ENCODE data around the gene ATXN7L1. TPM values are rescaled to one million over a fixed set of nuclear protein-coding genes. Genes with fewer than 3 reads are reported as not detected.
A peak's percentile ranks its signal among the peaks of the same experiment; 100 is the strongest.

The ATXN7L1 gene
- total RNA-seq, 4 donors from 2014 or later: 4.6 to 12.5 (median 10.1) TPM

- TF ChIP-seq EP300 (IDR thresholded peaks at IDR 0.05) (no peak), CTCF (IDR thresholded peaks at IDR 0.05) (no peak), POLR2A (IDR thresholded peaks at IDR 0.05; ENCODE audit: low read depth) (no peak), POLR2AphosphoS5 (IDR thresholded peaks at IDR 0.05) (no peak)
- intact Hi-C loops (cut with DNase I): loop anchor here (5.0 kb wide), 1 partner anchor 91 kb away; no protein-coding TSS in a partner anchor
- Histone ChIP-seq H3K9me3 (no peaks in the 10 kb centered on the region), H3K4me3 (no peak overlapping the region), H3K27ac (replicated peaks in 1 of 4) (peak overlapping the region in 1 of 4 donors; percentile 5), H3K36me3 (peaks cover 0 to 4% (median 0%) of the 10 kb centered on the region in 4 donors), H3K4me1 (peaks cover 0 to 23% (median 15%) of the 10 kb centered on the region in 4 donors), H3K27me3 (no peaks in the 10 kb centered on the region)
- DNase-seq (ENCODE audit: extremely low spot score): no peak
- WGBS: 72% methylated on average over 11 of the region's 11 CpGs
These were observed 132.9 kb downstream of the ATXN7L1 start for GRCh38 chr7:105743351-105744090.

GRCh38 chr7:105742787-105743186 lies 133.6 kb downstream of the ATXN7L1 start:
- TF ChIP-seq EP300 (IDR thresholded peaks at IDR 0.05) (no peak), POLR2AphosphoS5 (IDR thresholded peaks at IDR 0.05) (no peak), POLR2A (IDR thresholded peaks at IDR 0.05; ENCODE audit: low read depth) (no peak), CTCF (IDR thresholded peaks at IDR 0.05) (no peak)
- Histone ChIP-seq H3K36me3 (no peaks in the 10 kb centered on the region), H3K27ac (replicated peaks in 1 of 4) (peak overlapping the region in 2 of 4 donors; percentile 5 to 9), H3K9me3 (no peaks in the 10 kb centered on the region), H3K4me3 (no peak overlapping the region), H3K4me1 (peaks cover 0 to 23% (median 15%) of the 10 kb centered on the region in 4 donors), H3K27me3 (no peaks in the 10 kb centered on the region)
- intact Hi-C loops (cut with DNase I): loop anchor here (5.0 kb wide), 1 partner anchor 90 kb away; no protein-coding TSS in a partner anchor
- no peak for DNase-seq (ENCODE audit: extremely low spot score)
- WGBS: 34% methylated on average over 3 of the region's 3 CpGs

- intact Hi-C loops (cut with DNase I): loop anchor here (5.0 kb wide), 1 partner anchor 90 kb away; no protein-coding TSS in a partner anchor
- no peaks in the 10 kb centered on the region for H3K9me3 ChIP-seq
- H3K27ac ChIP-seq (replicated peaks in 1 of 4): no peak overlapping the region
- TF ChIP-seq CTCF (IDR thresholded peaks at IDR 0.05) (no peak), POLR2AphosphoS5 (IDR thresholded peaks at IDR 0.05) (no peak), POLR2A (IDR thresholded peaks at IDR 0.05; ENCODE audit: low read depth) (no peak), EP300 (IDR thresholded peaks at IDR 0.05) (no peak)
- no peak overlapping the region for H3K4me3 ChIP-seq
- no peaks in the 10 kb centered on the region for H3K27me3 ChIP-seq
- no peaks in the 10 kb centered on the region for H3K36me3 ChIP-seq
- no peak for DNase-seq (ENCODE audit: extremely low spot score)
- 95% methylated on average over 4 of the region's 4 CpGs for WGBS
- peaks cover 0 to 23% (median 15%) of the 10 kb centered on the region in 4 donors for H3K4me1 ChIP-seq
These were observed 134.4 kb downstream of the ATXN7L1 start for GRCh38 chr7:105741982-105742381.

- WGBS: 95% methylated on average over 2 of the region's 2 CpGs
- H3K9me3 ChIP-seq: no peaks in the 10 kb centered on the region
- intact Hi-C loops (cut with DNase I): no loop called here
- H3K27ac ChIP-seq (replicated peaks in 1 of 4): no peak overlapping the region
- no peak for DNase-seq (ENCODE audit: extremely low spot score)
- no peak overlapping the region for H3K4me3 ChIP-seq
- no peaks in the 10 kb centered on the region for H3K27me3 ChIP-seq
- no peaks in the 10 kb centered on the region for H3K36me3 ChIP-seq
- H3K4me1 ChIP-seq: peaks cover 0 to 33% (median 22%) of the 10 kb centered on the region in 4 donors
- TF ChIP-seq EP300 (IDR thresholded peaks at IDR 0.05) (no peak), CTCF (IDR thresholded peaks at IDR 0.05) (no peak), POLR2AphosphoS5 (IDR thresholded peaks at IDR 0.05) (no peak), POLR2A (IDR thresholded peaks at IDR 0.05; ENCODE audit: low read depth) (no peak)
These were observed 138.3 kb downstream of the ATXN7L1 start for GRCh38 chr7:105738133-105738532.

Data from esophagus muscularis mucosa (tissue), 4 donors.